ENCODE measurements around the gene CDK17.
"Not testable (repeated sequence)": the region's sequence is repeated elsewhere in the genome, so short reads cannot be mapped to it uniquely, and the experiment has no call there.

Gene CDK17

DNA sequence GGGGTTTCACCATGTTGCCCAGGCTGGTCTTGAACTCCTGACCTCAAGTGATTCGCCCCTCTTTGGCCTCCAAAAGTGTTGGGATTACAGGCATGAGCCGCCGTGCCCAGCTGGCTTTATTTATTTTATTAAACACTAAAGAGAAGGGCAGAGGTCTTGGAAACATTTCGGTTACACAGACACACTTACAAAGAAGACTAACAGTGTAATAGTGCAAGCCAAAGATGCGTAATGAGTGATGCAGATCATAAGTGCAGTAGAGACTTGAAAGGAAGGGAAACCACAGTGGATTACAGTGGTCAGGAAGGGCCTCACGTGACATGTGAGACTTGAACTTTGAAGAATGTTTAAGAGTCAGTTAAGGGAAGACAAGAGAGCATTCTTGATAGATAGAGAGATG lies 33.9 kb upstream of the CDK17 start (continued):
- TF ChIP-seq, protein P1, sequence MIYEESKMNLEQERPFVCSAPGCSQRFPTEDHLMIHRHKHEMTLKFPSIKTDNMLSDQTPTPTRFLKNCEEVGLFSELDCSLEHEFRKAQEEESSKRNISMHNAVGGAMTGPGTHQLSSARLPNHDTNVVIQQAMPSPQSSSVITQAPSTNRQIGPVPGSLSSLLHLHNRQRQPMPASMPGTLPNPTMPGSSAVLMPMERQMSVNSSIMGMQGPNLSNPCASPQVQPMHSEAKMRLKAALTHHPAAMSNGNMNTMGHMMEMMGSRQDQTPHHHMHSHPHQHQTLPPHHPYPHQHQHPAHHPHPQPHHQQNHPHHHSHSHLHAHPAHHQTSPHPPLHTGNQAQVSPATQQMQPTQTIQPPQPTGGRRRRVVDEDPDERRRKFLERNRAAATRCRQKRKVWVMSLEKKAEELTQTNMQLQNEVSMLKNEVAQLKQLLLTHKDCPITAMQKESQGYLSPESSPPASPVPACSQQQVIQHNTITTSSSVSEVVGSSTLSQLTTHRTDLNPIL (CRISPR knock-in tag; IDR thresholded peaks at IDR 0.05; ENCODE audit: low read depth): no peak
- TF ChIP-seq ARNTL (CRISPR knock-in tag; IDR thresholded peaks at IDR 0.05; ENCODE audit: borderline replicate concordance, low read depth): no peak
- no peak for TF ChIP-seq RARB (CRISPR knock-in tag; IDR thresholded peaks at IDR 0.05)

DNA sequence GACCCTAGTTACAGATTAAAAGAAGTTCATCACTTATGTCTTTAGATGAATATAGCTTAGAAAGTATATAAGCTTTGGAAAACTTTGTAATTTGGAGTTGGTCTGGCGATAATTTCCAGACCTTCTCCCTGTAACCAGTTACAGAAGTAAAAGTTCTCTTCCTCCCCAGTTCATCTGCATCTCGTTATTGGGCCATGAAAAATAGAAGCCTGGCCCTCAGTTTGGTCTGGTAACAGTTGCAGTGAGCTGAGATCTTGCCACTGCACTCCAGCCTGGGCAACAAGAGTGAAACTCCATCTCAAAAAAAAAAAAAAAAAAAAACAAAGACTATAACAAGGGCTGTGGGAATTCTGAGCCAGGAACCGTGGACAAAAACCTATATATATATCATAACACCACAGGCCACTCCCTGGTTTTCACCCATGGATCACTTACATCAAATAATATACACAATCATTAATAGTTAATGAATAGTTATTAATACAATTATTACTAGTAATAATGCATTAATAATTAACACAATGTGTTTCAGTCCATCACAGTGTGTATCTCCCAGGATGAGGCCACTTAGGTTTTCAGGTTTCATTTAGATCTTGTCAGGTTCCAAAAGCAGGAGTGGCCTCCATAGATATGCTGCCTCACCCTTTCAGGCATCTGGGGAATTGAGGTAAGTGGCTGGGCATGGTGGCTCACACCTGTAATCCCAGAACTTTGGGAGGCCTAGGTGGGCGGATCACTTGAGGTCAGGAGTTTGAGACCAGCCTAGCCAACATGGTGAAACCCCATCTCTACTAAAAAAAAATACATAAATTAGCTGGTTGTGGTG lies 32.5 kb upstream of the CDK17 start:
- not testable (repeated sequence) for ATAC-seq

DNA sequence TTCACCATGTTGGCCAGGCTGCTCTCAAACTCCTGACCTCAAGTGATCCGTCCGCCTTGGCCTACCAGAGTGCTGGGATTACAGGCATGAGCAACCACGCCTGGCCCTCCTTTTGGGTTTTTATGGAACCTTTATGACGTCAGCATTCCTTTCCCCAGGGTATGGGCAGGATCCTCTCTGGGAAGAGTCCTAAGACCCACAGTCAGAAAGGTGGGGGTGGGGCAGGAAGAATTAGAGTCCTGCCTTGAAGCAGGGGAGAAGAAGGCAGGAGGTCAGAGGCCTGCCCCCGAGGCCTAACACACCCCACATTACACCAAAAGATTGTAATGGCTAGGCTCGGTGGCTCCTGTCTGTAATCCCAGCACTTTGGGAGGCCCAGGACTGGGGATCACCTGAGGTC lies 30.8 kb upstream of the CDK17 start:
- TF ChIP-seq BACH2 (CRISPR knock-in tag; IDR thresholded peaks at IDR 0.05; ENCODE audit: borderline replicate concordance) (no peak), ZNF565 (CRISPR knock-in tag; conservative IDR thresholded peaks at IDR 0.05; ENCODE audit: low read depth) (no peak), ZFP30 (CRISPR knock-in tag; IDR thresholded peaks at IDR 0.05) (no peak), ZNF8 (CRISPR knock-in tag; IDR thresholded peaks at IDR 0.05) (no peak), TOX (CRISPR knock-in tag; IDR thresholded peaks at IDR 0.05; ENCODE audit: borderline replicate concordance) (no peak), ARNTL (CRISPR knock-in tag; IDR thresholded peaks at IDR 0.05; ENCODE audit: borderline replicate concordance, low read depth) (no peak), GLIS3 (CRISPR knock-in tag; IDR thresholded peaks at IDR 0.05) (no peak), ESRRG (CRISPR knock-in tag; IDR thresholded peaks at IDR 0.05) (no peak)
- TF ChIP-seq, protein P2, sequence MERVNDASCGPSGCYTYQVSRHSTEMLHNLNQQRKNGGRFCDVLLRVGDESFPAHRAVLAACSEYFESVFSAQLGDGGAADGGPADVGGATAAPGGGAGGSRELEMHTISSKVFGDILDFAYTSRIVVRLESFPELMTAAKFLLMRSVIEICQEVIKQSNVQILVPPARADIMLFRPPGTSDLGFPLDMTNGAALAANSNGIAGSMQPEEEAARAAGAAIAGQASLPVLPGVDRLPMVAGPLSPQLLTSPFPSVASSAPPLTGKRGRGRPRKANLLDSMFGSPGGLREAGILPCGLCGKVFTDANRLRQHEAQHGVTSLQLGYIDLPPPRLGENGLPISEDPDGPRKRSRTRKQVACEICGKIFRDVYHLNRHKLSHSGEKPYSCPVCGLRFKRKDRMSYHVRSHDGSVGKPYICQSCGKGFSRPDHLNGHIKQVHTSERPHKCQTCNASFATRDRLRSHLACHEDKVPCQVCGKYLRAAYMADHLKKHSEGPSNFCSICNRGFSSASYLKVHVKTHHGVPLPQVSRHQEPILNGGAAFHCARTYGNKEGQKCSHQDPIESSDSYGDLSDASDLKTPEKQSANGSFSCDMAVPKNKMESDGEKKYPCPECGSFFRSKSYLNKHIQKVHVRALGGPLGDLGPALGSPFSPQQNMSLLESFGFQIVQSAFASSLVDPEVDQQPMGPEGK (CRISPR knock-in tag; IDR thresholded peaks at IDR 0.05; ENCODE audit: borderline replicate concordance): no peak
- TF ChIP-seq, protein P1 (CRISPR knock-in tag; IDR thresholded peaks at IDR 0.05; ENCODE audit: low read depth): no peak
- TF ChIP-seq, protein P3, sequence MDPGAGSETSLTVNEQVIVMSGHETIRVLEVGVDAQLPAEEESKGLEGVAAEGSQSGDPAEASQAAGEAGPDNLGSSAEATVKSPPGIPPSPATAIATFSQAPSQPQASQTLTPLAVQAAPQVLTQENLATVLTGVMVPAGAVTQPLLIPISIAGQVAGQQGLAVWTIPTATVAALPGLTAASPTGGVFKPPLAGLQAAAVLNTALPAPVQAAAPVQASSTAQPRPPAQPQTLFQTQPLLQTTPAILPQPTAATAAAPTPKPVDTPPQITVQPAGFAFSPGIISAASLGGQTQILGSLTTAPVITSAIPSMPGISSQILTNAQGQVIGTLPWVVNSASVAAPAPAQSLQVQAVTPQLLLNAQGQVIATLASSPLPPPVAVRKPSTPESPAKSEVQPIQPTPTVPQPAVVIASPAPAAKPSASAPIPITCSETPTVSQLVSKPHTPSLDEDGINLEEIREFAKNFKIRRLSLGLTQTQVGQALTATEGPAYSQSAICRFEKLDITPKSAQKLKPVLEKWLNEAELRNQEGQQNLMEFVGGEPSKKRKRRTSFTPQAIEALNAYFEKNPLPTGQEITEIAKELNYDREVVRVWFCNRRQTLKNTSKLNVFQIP (CRISPR knock-in tag; IDR thresholded peaks at IDR 0.05; ENCODE audit: borderline replicate concordance, low read depth): no peak
- ATAC-seq: no peak

DNA sequence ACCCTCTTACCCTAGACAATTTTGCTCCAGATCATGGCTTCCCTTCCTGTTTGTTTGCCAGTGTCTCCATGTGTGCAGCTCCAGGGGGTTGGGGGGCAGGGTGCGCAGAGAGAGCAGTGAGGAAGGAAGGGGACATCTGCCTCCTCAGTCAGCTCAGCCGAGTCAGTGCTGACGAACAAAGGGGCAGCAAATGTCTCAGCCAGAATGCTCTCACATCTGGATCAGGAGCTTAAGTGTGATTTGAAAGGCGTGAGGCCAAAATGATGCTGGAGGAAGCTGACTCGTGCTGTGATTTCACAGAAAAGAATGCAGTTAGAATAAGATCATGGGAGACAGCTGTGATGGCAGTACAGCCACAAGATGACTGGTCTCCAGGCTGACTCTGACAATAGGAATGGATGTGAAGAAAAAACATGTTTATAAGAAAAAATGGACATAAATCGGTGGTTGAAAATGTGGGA lies 27.1 kb upstream of the CDK17 start:
- ATAC-seq: peak; percentile 85
- TF ChIP-seq BACH2 (CRISPR knock-in tag; IDR thresholded peaks at IDR 0.05; ENCODE audit: borderline replicate concordance): no peak
- no peak for TF ChIP-seq OSR1 (CRISPR knock-in tag; IDR thresholded peaks at IDR 0.05)
- TF ChIP-seq, protein P1 (CRISPR knock-in tag; IDR thresholded peaks at IDR 0.05; ENCODE audit: low read depth): no peak
- 0 out of 2 replicates have a peak, but pooled peaks have one; percentile 63 for TF ChIP-seq SNAI2 (CRISPR knock-in tag; IDR thresholded peaks at IDR 0.05)
- no peak for TF ChIP-seq ARNTL (CRISPR knock-in tag; IDR thresholded peaks at IDR 0.05; ENCODE audit: borderline replicate concordance, low read depth)
- peak; percentile 26; the same call in 1 of the 2 replicates for TF ChIP-seq ISL1 (CRISPR knock-in tag; IDR thresholded peaks at IDR 0.05)
- TF ChIP-seq CSDC2 (CRISPR knock-in tag; IDR thresholded peaks at IDR 0.05): no peak; the same call in 1 of the 2 replicates

DNA sequence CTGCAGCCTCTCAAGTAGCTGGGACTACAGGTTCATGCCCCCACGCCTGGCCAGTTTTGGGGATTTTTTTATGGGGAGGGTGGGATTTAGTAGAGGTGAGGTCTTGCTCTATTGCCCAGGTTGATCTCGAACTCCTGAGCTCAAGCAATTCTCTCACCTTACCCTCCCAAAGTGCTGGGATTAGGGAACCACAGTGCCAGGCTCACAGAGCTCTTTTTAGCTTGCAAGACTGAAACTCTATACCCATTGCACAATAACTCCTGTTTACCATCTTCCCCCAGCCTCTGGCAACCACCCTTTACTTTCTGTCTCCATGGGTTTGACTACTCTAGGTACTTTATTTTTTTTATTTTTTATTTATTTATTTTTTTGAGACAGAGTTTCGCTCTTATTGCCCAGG lies 25.7 kb upstream of the CDK17 start:
- TF ChIP-seq RARB (CRISPR knock-in tag; IDR thresholded peaks at IDR 0.05) (no peak), SNAI2 (CRISPR knock-in tag; IDR thresholded peaks at IDR 0.05) (no peak), ISL1 (CRISPR knock-in tag; IDR thresholded peaks at IDR 0.05) (no peak), BACH2 (CRISPR knock-in tag; IDR thresholded peaks at IDR 0.05; ENCODE audit: borderline replicate concordance) (no peak), OSR1 (CRISPR knock-in tag; IDR thresholded peaks at IDR 0.05) (no peak), ZFP30 (CRISPR knock-in tag; IDR thresholded peaks at IDR 0.05) (no peak)
- TF ChIP-seq, protein P2 (CRISPR knock-in tag; IDR thresholded peaks at IDR 0.05; ENCODE audit: borderline replicate concordance): no peak

More for the DNA sequence above, 25.7 kb upstream of the CDK17 start:
- ATAC-seq: peak; percentile 5; the same call in 2 of the 3 replicates
